BLaER1 (cell line): Measurements from ENCODE around the gene PIGBOS1.

Experiments used
- H3K27ac ChIP-seq: shearing (Covaris generic); formaldehyde crosslinking; 2 replicates; pipeline ENCODE4 v1.8.1; 2022
- H3K27me3 ChIP-seq: shearing (Covaris generic); formaldehyde crosslinking; 2 replicates; pipeline ENCODE4 v1.8.1; 2022
- H3K36me3 ChIP-seq: shearing (Covaris generic); formaldehyde crosslinking; 2 replicates; pipeline ENCODE4 v1.8.1; 2022
- H3K4me1 ChIP-seq: shearing (Covaris generic); formaldehyde crosslinking; 2 replicates; pipeline ENCODE4 v1.8.1; 2022
- H3K4me2 ChIP-seq: shearing (Covaris generic); formaldehyde crosslinking; 2 replicates; pipeline ENCODE4 v1.8.1; 2022
- H3K4me3 ChIP-seq: shearing (Covaris generic); formaldehyde crosslinking; 2 replicates; pipeline ENCODE4 v1.8.1; 2022
- H3K9ac ChIP-seq: shearing (Covaris generic); formaldehyde crosslinking; 2 replicates; pipeline ENCODE4 v1.8.1; 2022
- H3K9me3 ChIP-seq: shearing (Covaris generic); formaldehyde crosslinking; 2 replicates; pipeline ENCODE4 v1.8.1; 2022
- H4K20me1 ChIP-seq: shearing (Covaris generic); formaldehyde crosslinking; 2 replicates; pipeline ENCODE4 v1.8.1; 2022
- Cebpa-rat ChIP-seq: shearing (Covaris generic); IDR thresholded peaks from 2 replicates; pipeline ENCODE4 v1.8.1; 2022

PIGBOS1 gene

GRCh38 chr15:55276324-55276723, 42.6 kb downstream of the PIGBOS1 start:
- Histone ChIP-seq H3K36me3 (peaks cover 4% of the 10 kb centered on the region; the same call in 1 of the 2 replicates), H3K9ac (no peak overlapping the region), H3K4me3 (no peak overlapping the region), H3K27ac (no peak overlapping the region), H3K4me1 (peaks cover 15% of the 10 kb centered on the region), H3K4me2 (no peak overlapping the region), H4K20me1 (no peaks in the 10 kb centered on the region), H3K9me3 (peaks cover 9% of the 10 kb centered on the region; the same call in 1 of the 2 replicates), H3K27me3 (no peaks in the 10 kb centered on the region)
- no peak for TF ChIP-seq Cebpa-rat

DNA sequence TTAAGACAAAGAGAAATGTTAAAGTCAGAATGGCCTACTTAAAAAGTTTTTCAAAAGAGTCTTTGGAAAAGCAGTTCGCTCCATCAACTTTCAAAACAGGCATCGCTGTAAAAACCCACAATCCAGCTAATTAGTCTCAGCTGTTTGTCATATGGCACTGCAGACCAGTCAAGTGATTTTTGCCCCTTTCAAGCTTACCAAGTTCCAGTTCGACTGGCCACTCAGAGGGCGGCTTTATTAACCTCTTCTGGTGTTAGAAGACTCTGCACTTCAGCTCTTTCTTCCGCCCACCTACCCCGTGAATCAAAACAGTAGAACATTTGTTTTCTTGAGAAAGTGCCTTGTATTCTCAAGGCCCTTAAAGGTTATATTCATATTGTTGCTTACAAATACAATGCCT, 48.6 kb downstream of the PIGBOS1 start:
- peaks cover 4% of the 10 kb centered on the region; the same call in 1 of the 2 replicates for H3K36me3 ChIP-seq
- no peak for TF ChIP-seq Cebpa-rat
- H3K27ac ChIP-seq: no peak overlapping the region

DNA sequence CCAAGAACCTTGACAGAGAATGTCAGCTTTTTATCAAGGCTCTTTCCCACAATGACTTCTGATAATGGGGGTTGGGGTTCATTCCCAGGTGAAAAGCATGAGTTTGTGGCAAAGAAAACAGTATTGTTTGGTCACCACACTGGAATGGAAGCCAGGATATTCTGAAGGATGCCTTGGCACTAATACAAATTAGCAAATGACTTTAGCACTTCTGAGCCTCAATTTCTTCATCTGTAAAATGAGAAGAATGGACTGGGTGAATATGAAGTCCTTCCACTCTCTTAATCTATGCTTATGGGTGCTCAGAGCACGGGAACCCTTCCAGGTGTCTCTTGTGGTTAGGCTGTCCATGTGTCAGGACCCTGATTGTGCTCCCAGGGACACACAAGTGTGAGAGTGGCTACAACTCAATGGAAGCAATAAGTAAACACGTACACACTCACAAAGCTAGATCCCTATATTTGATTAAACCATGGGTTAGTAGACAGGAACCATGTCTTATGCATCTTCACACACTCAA, 50.7 kb downstream of the PIGBOS1 start:
- Histone ChIP-seq H4K20me1 (no peaks in the 10 kb centered on the region), H3K4me1 (peaks cover 21% of the 10 kb centered on the region), H3K27me3 (no peaks in the 10 kb centered on the region), H3K9ac (no peak overlapping the region), H3K36me3 (no peaks in the 10 kb centered on the region), H3K9me3 (peaks cover 4% of the 10 kb centered on the region; the same call in 1 of the 2 replicates), H3K27ac (no peak overlapping the region), H3K4me3 (no peak overlapping the region), H3K4me2 (peak overlapping the region; percentile 76)
- TF ChIP-seq Cebpa-rat: no peak

More for the DNA sequence above, 48.6 kb downstream of the PIGBOS1 start:
- Histone ChIP-seq H3K9me3 (peaks cover 9% of the 10 kb centered on the region; the same call in 1 of the 2 replicates), H3K4me3 (no peak overlapping the region), H3K9ac (no peak overlapping the region), H3K4me2 (no peak overlapping the region), H4K20me1 (no peaks in the 10 kb centered on the region), H3K27me3 (no peaks in the 10 kb centered on the region), H3K4me1 (peaks cover 21% of the 10 kb centered on the region)

DNA sequence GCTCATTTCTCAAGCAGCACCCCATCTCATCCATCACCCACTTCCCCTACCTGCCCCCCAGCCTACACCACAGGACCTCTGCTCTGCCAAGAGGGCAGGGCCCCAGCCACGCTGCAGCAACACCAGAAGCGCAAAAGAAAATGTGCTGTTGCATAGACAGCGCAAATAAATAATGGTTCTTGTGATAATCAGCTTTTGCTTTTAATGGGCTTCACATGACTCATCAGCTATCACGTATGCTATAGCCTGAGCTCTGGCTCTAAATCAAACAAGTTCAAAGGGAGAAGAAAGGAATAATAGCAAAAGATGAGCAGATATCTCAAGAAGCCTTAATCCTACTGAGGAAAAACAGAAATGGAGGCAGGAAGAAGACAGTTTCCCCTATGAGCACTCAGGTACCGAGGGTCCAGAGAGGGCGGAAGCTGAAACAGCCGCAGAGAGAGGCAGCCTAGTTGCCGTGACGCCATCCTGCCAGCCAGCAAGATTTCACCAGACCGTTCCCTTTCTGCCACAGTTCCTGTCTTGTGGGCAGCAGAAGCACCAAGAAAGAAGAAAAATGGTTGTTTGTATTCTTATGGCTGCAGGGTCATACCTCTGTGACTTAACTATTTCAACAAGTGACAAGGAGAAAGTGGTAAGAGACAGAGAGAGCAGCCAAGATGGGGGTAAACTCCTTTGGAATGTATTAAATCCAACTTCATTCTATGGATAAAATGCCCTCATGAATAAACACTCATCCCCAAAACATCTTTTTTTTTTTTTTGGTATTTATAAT, 51.3 kb downstream of the PIGBOS1 start:
- peak overlapping the region; percentile 76 for H3K4me2 ChIP-seq
- H3K9ac ChIP-seq: peak overlapping the region; percentile 59
- no peak for TF ChIP-seq Cebpa-rat
- H3K27me3 ChIP-seq: no peaks in the 10 kb centered on the region
- no peaks in the 10 kb centered on the region for H4K20me1 ChIP-seq
- peak overlapping the region; percentile 58 for H3K27ac ChIP-seq
- peaks cover 21% of the 10 kb centered on the region for H3K4me1 ChIP-seq
- no peaks in the 10 kb centered on the region for H3K36me3 ChIP-seq
- no peaks in the 10 kb centered on the region for H3K9me3 ChIP-seq
- peak overlapping the region; percentile 44; the same call in 1 of the 2 replicates for H3K4me3 ChIP-seq
